ENCODE data around the gene MCTS1.
"Not testable (repeated sequence)": the region's sequence is repeated elsewhere in the genome, so short reads cannot be mapped to it uniquely, and the experiment has no call there.

GRCh38 chrX:120652256-120652655 is 48.4 kb downstream of the MCTS1 start:
- TF ChIP-seq CTCF, POLR2A (IDR thresholded peaks at IDR 0.05): not testable (repeated sequence)

All from Peyer's patch (tissue), 4 donors.